Astrocyte of the spinal cord (primary cell): ENCODE data around the gene PSEN1.
A peak's percentile ranks its signal among the peaks of the same experiment; 100 is the strongest.

Experiments
- DNase-seq: peaks from one replicate; pipeline ENCODE4 v3.0.0; 2011; ENCODE audit warnings: low read depth, low spot score
- H3K4me3 ChIP-seq: 2 replicates; pipeline ENCODE4 v1.5.1; 2011; ENCODE audit warnings: low read depth, mild to moderate bottlenecking, low read length, moderate library complexity
- CTCF ChIP-seq: IDR thresholded peaks from 2 replicates; pipeline ENCODE4 v1.5.1; 2012; ENCODE audit warnings: low read depth, mild to moderate bottlenecking, low read length, inconsistent platforms
- in situ Hi-C: cut with HindIII; loops from 2 replicates; pipeline ENCODE4 v1.10.0; 2017; ENCODE audit warnings: low sequenced_read_pairs

The PSEN1 gene

GRCh38 chr14:73264080-73264884 lies 128.0 kb downstream of the PSEN1 start:
- in situ Hi-C loops: no loop called here
- TF ChIP-seq CTCF: no peak
- H3K4me3 ChIP-seq: no peak overlapping the region
- no peak for DNase-seq

- no peak for DNase-seq
- no peak for TF ChIP-seq CTCF
- in situ Hi-C loops: no loop called here
- H3K4me3 ChIP-seq: no peak overlapping the region
Observed at GRCh38 chr14:73264885-73265720, 128.8 kb downstream of the PSEN1 start.

DNA sequence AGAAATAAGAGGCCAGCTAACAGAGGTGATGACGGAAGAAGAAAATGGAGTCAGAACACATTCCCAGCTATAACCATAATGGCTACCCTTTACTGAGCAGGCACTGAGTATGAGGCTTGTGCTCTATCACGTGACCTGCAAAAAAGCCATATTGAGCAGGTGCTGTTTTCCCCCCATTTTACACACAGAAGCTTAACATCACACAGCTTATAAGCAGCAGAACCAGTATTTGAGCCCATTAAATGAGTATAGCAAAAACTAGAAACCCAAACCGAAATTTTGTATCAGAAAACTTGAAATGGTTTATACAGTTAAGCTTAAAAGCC lies 129.4 kb downstream of the PSEN1 start:
- no peak for DNase-seq
- no peak for TF ChIP-seq CTCF
- in situ Hi-C loops: no loop called here
- no peak overlapping the region for H3K4me3 ChIP-seq

DNA sequence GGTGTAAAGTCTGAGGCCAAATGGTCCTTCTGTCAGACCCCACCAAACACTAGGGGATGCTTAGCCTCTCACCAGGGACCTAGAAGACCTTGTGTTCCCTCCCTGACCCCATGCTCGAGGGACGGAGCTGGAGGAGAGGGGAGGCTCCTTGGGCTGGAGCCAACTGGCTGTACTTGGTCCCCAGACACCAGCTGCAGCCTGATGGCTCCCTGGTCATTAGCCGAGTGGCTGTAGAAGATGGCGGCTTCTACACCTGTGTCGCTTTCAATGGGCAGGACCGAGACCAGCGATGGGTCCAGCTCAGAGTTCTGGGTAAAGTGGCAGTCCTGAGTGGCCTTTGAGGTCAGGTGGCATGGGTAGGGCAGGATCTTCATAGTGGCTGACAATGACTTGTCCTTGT lies 130.0 kb downstream of the PSEN1 start:
- in situ Hi-C loops: no loop called here
- no peak for DNase-seq
- H3K4me3 ChIP-seq: no peak overlapping the region
- TF ChIP-seq CTCF: no peak

DNA sequence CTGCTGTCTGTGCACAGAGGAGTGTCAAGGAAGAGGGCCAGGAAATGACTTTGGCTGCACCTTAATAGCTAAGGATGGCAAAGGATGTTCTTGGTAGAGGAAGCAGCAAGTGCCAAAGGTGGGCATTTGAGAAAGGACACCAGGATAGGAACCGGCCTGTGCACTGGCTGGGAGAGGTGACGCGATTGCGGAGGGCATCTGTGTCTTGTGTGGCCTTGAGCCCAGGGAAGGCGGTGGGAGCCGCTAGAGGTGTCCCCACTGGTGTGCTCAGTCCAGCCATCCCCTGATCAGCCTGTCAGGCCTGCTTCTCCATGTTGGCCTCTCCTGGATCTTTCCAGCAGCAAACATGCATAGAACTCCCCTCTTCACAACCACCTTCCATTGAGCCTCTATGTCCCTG lies 131.2 kb downstream of the PSEN1 start:
- TF ChIP-seq CTCF: no peak
- in situ Hi-C loops: no loop called here
- no peak for DNase-seq
- no peak overlapping the region for H3K4me3 ChIP-seq

DNA sequence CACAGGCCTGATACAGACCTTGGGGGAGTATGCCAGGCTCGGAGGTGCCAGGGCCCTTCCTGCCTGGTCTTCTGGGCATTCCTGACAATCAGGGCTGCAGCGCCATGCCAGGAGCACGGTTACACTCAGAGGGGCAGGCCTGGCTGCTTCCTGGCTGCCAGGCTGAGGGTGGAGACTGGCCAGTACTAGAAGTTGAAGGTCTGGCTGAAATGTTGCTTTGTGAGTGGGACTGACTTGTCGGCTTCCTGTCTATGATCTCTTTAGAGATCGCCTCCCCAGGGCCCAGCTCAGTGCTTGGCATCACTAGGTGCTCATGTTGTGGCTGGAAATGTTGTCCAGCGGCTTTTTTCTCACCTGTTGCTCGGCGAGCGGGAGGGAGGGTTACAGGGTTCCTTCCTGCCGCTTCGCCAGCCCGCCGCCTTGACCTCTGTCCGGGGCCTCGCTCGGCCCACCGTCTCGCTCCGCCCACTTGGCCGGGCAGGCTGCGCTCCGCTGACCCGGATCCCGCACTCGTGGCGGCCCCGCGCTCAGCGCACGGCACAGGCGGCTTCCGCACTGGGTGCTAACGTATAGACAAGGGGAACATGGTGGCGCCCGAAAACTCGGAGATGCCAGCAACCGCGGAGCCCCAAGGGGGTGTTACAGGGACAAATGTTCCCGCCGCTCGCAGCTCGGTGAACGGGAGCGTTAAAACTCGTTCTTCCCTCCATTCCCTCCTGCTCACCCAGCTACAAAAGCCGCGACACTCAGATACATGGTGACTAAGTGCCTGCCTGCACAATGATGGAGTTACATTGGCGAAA lies 133.6 kb downstream of the PSEN1 start:
- peak overlapping the region; percentile 20 for H3K4me3 ChIP-seq
- no peak for TF ChIP-seq CTCF
- in situ Hi-C loops: no loop called here
- DNase-seq: peak; percentile 35
